Body of pancreas (tissue), 4 donors: ENCODE data around the gene CKAP5. TPM values are rescaled to one million over a fixed set of nuclear protein-coding genes. Genes with fewer than 3 reads are reported as not detected.

Experiments
- ATAC-seq: fragments of 150-250 bp; one replicate; pipeline ENCODE4 v1.9.1; 2016
- DNase-seq, 4 donors: peaks; one replicate each; pipeline ENCODE4 v3.0.0-alpha.2; 2019
- H3K27ac ChIP-seq, 4 donors: fragments of 200-600 bp; sonication (generic); 1 replicate in 3 of 4; 2 replicates in 1 of 4; pipeline versions ENCODE4 v1.5.1 to v1.6.1; 2016 to 2019; ENCODE audit warnings: mild to moderate bottlenecking in 1 of 4, mixed read lengths in 1 of 4, moderate library complexity in 1 of 4
- H3K27me3 ChIP-seq, 2 donors: fragments of 200-600 bp; sonication (generic); one replicate each; pipeline ENCODE4 v1.6.0; 2016; ENCODE audit warnings: mild to moderate bottlenecking in 1 of 2
- H3K36me3 ChIP-seq, 2 donors: fragments of 200-600 bp; sonication (generic); replicated peaks in 1 of 2; 2 replicates each; pipeline ENCODE4 v1.5.1; 2016; ENCODE audit warnings: low read depth in 2 of 2; ENCODE audit not compliant: insufficient read depth in 1 of 2
- H3K4me1 ChIP-seq: fragments of 200-600 bp; sonication (generic); one replicate; pipeline ENCODE4 v1.6.0; 2016
- H3K4me3 ChIP-seq, 2 donors: fragments of 200-600 bp; sonication (generic); 1 replicate in 1 of 2; 2 replicates in 1 of 2; pipeline ENCODE4 v1.5.1; 2016 to 2019
- H3K9me3 ChIP-seq, 3 donors: fragments of 200-600 bp; sonication (generic); 1 replicate in 2 of 3; 2 replicates in 1 of 3; pipeline ENCODE4 v1.5.1; 2016
- POLR2A ChIP-seq, 3 donors: fragments of 450-650 bp; IDR thresholded peaks; one replicate each; pipeline ENCODE4 v1.6.1; 2016; ENCODE audit warnings: antibody characterized with exemption in 3 of 3, mild to moderate bottlenecking in 2 of 3
- WGBS, 2 donors: methylation state at CpG; one replicate each; pipeline ENCODE4 v1.1.5; 2017; 5-methylcytosine and 5-hydroxymethylcytosine counted together
- intact Hi-C: fragments of 100-400 bp; cut with DNase I; formaldehyde crosslinking; loops from one replicate; pipeline ENCODE4 v1.15.1; 2023
- total RNA-seq, 2 donors: library from RNA; depleted of rRNA; stranded (reverse); fragments of >200 nt; gene quantifications; one replicate each; pipeline ENCODE4 v1.1.0, GENCODE V29; 2016
- TF ChIP-seq, protein P1 (sequence below), 7 experiments: fragments of 450-650 bp in 4 of 7; fragments of 200-600 bp in 3 of 7; sonication (generic) in 3 of 7; IDR thresholded peaks; one replicate each; pipeline ENCODE4 v1.5.1; 2016 to 2019; ENCODE audit warnings: antibody characterized with exemption in 7 of 7

The CKAP5 gene
- total RNA-seq, 2 donors from 2014 or later, result 22.8 to 24.7 TPM

DNA sequence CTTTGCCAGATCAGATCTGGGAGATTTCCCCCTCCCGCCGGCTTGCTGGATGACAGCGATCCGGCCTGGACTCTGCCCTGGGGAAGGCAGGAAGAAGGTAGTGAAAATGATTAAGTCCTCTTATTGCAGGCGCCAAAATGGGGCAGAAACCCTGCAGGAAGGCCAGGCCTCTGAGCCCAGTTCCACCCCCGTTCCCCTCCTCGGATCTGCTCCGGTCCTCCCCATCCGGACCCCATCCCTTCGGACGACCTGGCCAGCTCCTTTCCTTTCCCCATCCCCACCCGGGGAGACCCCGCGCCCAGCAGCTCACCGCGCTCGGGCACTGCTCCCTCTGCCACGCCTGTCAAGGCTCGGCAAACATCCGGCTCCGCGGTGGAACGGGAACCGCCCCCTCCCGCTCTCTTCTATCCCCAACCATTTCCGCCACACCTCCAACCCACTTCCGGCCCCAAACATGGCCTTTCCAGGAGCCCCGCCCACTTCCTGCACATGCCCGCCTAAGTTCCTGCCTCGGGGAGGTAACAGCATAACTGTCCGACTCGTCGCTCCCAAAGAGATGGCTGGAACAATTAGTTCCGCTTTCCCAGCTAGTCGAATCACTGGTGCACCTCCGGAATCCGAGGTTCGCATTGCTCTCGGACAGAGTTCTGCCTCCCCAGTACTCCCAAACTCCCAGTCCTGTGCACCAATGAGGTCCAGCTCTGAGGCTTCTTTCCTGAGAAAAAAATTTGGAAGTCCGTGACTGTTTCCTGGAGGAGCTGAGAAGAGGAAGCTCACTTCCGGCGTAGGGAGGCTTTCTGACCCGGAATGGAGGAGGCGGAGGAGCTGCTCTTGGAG lies 145.6 kb downstream of the CKAP5 start, which contains the start of the genes ARHGAP1 and ZNF408:
TSS of gene ARHGAP1 (minus strand) at position 379 of the 837 bp plus-strand sequence. CDS start 4,512 bp downstream, outside the sequence.
TSS of gene ZNF408 (plus strand) at position 791 of the 837 bp plus-strand sequence. CDS start at position 808, 17 bp downstream.
- H3K4me3 ChIP-seq, result peak within 1 kb of the TSS; percentile 90 to 99
- TF ChIP-seq POLR2A (IDR thresholded peaks at IDR 0.05), result peak; percentile 71 to 93 (median 88)
- TF ChIP-seq, protein P1, sequence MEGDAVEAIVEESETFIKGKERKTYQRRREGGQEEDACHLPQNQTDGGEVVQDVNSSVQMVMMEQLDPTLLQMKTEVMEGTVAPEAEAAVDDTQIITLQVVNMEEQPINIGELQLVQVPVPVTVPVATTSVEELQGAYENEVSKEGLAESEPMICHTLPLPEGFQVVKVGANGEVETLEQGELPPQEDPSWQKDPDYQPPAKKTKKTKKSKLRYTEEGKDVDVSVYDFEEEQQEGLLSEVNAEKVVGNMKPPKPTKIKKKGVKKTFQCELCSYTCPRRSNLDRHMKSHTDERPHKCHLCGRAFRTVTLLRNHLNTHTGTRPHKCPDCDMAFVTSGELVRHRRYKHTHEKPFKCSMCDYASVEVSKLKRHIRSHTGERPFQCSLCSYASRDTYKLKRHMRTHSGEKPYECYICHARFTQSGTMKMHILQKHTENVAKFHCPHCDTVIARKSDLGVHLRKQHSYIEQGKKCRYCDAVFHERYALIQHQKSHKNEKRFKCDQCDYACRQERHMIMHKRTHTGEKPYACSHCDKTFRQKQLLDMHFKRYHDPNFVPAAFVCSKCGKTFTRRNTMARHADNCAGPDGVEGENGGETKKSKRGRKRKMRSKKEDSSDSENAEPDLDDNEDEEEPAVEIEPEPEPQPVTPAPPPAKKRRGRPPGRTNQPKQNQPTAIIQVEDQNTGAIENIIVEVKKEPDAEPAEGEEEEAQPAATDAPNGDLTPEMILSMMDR (IDR thresholded peaks at IDR 0.05), result peak in 2 of 7 experiments; percentile 2 to 7
- WGBS, 2 donors, result 0 to 1% methylated on average over 39 to 43 of the region's 44 CpGs
- peaks cover 40% of the 10 kb centered on the region for H3K4me1 ChIP-seq
- ATAC-seq (peak; percentile 99), DNase-seq (peak; percentile 99)
- intact Hi-C loops, result no loop called here
- peak within 1 kb of the TSS; percentile 74 to 94 (median 92) for H3K27ac ChIP-seq
- H3K9me3 ChIP-seq, result no peaks in the 10 kb centered on the region
- H3K36me3 ChIP-seq, result peaks cover 7 to 20% of the 10 kb centered on the region in 2 donors
- H3K27me3 ChIP-seq, result no peaks in the 10 kb centered on the region

DNA sequence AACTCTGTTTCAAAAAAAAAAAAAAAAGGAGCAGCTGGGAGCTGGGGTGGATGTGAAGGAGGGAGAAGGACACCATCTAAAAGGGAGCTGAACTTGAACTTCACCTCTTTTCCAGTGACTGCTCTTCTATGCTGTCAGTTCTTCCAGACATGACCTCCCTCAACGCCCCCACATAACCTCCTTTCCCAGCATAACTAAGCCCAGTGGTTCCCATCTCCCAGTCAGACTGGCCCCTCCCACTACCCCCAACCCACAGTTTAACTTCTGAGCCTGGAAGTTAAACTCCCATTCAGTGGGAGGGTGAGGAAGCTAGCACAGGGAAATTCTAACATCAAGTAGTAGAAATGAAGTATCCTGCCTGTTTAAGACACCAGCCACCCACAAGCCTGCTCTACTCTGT lies 147.5 kb downstream of the CKAP5 start:
- intact Hi-C loops, result no loop called here
- H3K36me3 ChIP-seq, result peaks cover 0 to 7% of the 10 kb centered on the region in 2 donors
- no peak for TF ChIP-seq POLR2A (IDR thresholded peaks at IDR 0.05)
- TF ChIP-seq, protein P1 (IDR thresholded peaks at IDR 0.05), result no peak

DNA sequence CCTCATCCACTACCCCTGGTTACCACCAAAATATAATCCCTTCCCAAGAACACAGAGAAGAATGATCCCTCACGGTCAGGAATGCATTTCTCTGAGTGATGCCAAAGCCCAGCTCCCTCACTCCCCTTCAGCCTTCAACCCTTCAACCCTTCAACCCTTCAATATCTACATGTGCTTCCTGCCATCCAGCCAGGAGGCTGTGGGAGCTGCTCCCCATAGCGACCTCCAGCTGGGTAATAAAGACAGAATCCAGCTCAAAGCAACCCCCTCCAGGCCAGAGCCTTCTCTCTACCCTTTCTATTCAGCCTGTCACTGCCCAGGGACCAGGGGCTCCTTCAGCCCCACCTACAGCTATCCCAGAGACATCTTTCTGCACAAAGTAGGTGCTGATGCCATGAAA lies 148.4 kb downstream of the CKAP5 start:
- WGBS, 2 donors, result 54 to 55% methylated on average over 2 of the region's 2 CpGs
- no peaks in the 10 kb centered on the region for H3K27me3 ChIP-seq
- intact Hi-C loops, result no loop called here
- no peak for TF ChIP-seq POLR2A (IDR thresholded peaks at IDR 0.05)
- TF ChIP-seq, protein P1 (IDR thresholded peaks at IDR 0.05), result no peak
- DNase-seq, result no peak
- H3K4me1 ChIP-seq, result peaks cover 40% of the 10 kb centered on the region
- no peaks in the 10 kb centered on the region for H3K9me3 ChIP-seq
- no peak for ATAC-seq
- no peak overlapping the region for H3K4me3 ChIP-seq
- no peak overlapping the region for H3K27ac ChIP-seq
- peaks cover 0 to 8% of the 10 kb centered on the region in 2 donors for H3K36me3 ChIP-seq

More for the DNA sequence above, 147.5 kb downstream of the CKAP5 start:
- Histone ChIP-seq H3K4me1 (peaks cover 40% of the 10 kb centered on the region), H3K27ac (no peak overlapping the region), H3K27me3 (no peaks in the 10 kb centered on the region), H3K9me3 (no peaks in the 10 kb centered on the region), H3K4me3 (no peak overlapping the region)
- no peak for ATAC-seq
- no peak for DNase-seq
- 44 to 70% methylated on average over 1 of the region's 1 CpG for WGBS, 2 donors

DNA sequence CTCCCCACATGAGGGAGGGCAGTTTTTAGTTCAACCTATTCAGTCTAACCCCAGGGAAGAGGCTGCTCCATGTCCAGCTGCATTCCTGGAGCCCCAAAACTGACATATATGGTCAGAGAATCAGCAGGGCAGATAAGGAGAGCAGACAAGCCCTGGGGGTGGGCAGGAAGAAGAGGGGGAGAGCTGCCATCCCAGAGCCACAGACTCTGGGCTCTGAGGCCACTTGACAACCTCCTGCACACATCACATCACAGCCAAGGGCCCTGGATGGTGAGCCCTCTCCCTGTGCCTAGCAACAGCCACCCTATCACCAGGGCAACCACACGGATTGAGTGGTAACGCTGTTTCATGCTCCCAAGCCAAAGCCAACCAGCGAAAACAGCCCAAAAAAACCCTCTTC lies 148.8 kb downstream of the CKAP5 start:
- 46 to 65% methylated on average over 3 of the region's 3 CpGs for WGBS, 2 donors
- intact Hi-C loops, result no loop called here
- Histone ChIP-seq H3K4me1 (peaks cover 39% of the 10 kb centered on the region), H3K36me3 (peaks cover 0 to 8% of the 10 kb centered on the region in 2 donors), H3K9me3 (no peaks in the 10 kb centered on the region), H3K4me3 (no peak overlapping the region), H3K27ac (no peak overlapping the region), H3K27me3 (no peaks in the 10 kb centered on the region)
- no peak for ATAC-seq
- TF ChIP-seq, protein P1 (IDR thresholded peaks at IDR 0.05), result no peak
- TF ChIP-seq POLR2A (IDR thresholded peaks at IDR 0.05), result no peak
- DNase-seq, result peak in 3 of 4 donors; percentile 24 to 52 (median 50)
